HPDE6-E6E7 (cell line): Measurements from ENCODE around the gene PCGF1.

Experiments used
- DNase-seq: peaks from one replicate; pipeline ENCODE4 v3.0.0; 2011; ENCODE audit warnings: missing footprints; ENCODE audit errors: extremely low spot score

The PCGF1 gene

DNA sequence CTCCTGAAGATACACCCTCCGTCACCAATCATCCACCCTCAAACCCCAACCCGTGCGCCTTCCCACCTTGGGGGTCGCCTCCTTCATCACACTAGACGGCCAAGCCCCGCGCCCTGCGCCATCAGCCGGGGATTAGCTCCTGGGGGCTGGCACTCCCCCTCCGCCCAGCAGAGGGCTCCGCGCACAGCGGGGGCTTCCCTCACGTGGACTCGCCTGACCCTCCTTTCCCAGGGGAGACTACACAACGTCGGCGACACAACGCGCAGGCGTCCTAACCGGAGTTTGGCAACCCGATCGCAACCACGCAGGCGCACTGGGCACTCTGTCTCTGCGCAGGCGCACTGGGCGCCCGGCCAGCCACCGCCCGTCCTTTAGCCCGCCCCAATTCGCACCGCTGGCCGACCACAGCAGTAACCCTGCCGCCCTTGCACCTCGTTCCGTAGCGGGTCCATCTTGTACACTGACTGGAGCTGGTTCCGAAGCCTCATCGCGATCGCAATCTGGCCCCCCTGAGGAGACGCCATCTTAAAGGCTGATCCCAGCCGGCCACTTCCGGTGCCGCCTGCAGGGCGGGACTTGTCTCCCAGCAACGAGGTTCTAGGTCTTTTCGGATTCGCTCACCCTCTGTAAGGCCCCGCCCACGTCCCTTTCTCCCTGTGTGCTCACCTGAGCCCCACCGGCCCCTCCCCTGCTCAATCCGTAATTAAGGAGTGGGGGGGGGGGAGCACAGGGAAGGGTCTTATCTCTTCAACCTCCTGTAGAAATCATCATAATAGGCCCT, at the start of gene PCGF1:
TSS of gene PCGF1 (minus strand) at position 551 of the 781 bp plus-strand sequence. CDS start at position 524, 27 bp downstream.
- peak; percentile 93 for DNase-seq

DNA sequence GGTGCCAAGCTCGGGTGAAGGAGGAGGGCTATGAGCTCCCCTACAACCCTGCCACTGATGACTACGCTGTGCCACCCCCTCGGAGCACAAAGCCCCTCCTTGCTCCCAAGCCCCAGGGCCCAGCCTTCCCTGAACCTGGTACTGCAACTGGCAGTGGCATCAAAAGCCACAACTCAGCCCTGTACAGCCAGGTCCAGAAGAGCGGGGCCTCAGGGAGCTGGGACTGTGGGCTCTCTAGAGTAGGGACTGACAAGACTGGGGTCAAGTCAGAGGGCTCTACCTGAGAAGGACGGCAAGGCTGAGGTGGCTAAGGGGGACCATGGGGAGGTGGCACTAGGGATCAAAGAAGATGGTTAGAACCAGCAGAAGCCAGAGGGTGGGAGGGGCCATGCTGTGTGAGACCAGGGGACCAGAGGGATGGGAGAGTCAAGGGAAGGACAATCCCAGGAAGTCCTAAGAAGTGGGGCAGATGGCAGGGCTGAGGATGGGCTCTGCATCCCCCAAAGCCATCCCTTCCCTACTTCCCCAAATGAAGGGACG, 49.4 kb upstream of the PCGF1 start:
- DNase-seq = no peak

- no peak for DNase-seq
Measured at GRCh38 chr2:74556159-74556558, 48.7 kb upstream of the PCGF1 start.

DNA sequence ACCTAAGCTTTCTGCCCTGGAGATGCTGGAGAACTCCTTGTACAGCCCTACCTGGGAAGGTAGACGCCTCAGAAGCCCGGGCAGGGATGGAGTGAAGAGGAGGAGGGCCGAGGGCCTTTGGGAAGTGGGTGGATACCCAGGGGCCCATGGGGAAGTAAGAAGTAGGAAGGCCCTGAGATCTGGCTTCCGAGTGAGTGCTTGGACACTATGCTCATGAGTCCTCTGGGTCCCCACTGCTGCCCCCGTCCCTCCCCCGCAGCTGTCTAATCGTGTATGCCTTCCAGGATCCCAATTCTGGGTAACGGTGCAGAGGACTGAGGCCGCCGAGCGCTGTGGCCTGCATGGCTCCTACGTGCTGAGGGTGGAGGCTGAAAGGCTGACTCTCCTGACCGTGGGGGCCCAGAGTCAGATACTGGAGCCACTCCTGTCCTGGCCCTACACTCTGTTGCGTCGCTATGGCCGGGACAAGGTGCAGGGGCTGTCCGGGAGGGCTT, 48.2 kb upstream of the PCGF1 start:
- no peak for DNase-seq

DNA sequence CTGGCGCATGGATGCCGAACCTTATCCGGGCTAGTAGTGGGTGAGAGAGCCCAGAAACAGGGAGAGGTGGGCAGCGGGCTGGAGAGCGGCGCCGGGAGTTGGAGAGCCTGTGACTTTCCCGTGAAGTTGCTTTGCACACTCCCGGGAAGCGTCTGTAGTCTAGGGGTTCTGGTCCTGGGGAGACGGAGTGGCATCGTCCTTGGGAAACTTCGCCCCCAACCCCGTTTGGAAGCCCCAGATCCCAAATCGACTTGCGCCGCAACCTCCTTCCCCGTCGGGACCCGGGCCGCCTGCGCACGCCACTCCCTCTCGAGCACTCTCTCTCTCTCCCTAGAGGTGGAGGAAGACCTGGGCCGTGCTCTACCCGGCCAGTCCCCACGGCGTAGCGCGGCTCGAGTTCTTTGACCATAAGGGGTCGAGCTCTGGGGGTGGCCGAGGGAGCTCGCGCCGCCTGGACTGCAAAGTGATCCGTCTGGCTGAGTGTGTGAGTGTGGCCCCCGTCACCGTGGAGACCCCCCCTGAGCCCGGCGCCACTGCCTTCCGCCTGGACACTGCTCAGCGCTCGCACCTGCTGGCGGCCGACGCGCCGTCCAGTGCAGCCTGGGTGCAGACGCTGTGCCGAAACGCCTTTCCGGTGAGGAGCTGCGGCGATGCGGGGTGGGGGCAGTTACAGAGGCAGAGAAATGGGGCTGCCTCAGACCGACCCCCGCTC, 47.5 kb upstream of the PCGF1 start:
- no peak for DNase-seq

GRCh38 chr2:74553892-74554819, 46.7 kb upstream of the PCGF1 start, which contains the start of the genes DOK1 and LOXL3:
Gene DOK1, plus strand, starts transcription at chr2:74554720. Its CDS starts 35 bp downstream, at chr2:74554755.
Gene LOXL3, minus strand, starts transcription at chr2:74553942. Its CDS starts 1,308 bp downstream, at chr2:74552634.
- DNase-seq = no peak

- DNase-seq = no peak
Measured at GRCh38 chr2:74552914-74553811, 45.7 kb upstream of the PCGF1 start.

DNA sequence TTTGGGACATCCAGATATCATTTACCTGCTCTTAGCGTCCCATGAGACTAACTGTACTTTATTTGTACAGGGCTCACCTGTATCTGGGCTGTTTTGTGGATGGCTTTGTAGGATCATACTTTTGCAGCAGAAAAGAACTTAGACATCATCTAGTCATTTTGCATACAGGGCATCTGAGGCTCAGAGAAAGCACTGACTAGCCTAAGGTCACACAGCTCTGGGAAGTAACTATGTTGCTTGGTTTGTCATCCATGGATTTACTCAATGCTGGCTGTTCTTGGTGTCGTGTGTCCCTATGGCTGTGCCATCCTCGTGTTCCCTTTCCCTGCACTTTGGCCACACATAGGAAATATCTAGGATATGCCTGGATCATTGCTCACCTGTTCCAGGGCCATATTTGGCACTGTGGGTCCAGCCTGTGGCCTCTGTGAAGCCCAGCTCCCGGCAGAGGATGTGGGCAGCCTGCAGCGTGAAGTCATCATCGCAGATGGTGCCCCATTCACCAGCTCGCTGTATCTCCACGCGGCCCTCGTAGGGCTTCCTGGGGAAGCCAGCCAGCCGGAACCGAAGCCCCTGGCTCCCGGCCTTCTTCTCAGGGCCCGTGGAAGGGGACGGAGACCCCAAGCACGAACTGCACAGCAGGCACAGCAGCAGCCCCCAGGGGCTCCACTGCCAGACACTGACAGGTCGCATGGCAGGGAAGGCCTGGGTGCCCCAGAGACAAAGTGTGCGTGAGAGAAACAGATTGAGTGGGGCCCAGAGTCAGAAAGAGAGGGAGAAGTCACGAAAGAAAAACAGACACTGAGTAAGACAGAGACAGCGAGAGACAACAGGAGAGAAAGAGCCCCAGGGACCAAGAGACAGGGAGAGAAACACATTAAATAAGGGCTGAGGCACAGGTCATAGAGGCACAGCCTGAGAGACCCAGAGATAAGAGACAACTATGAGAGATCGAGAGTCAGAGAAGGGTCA, 44.7 kb upstream of the PCGF1 start:
- no peak for DNase-seq

DNA sequence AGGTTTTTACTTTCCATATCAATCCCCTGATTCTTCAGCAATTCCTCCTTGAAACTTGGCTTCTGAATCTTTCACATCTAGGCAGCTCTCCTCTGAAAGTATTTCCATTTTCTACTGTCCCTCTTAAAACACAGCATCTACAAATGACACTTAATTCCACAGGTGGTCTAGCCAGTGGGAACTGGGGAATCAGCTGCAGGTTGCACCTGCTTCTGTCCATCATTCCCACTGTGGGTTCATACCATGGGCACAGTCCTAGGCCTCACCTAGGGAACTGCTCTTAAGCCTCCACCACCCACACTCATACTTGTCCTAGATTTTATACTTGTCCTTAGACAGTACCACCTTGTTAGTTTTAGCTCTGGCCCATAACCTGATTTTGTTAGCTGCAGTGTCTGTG, 44.0 kb upstream of the PCGF1 start:
- DNase-seq = no peak

DNA sequence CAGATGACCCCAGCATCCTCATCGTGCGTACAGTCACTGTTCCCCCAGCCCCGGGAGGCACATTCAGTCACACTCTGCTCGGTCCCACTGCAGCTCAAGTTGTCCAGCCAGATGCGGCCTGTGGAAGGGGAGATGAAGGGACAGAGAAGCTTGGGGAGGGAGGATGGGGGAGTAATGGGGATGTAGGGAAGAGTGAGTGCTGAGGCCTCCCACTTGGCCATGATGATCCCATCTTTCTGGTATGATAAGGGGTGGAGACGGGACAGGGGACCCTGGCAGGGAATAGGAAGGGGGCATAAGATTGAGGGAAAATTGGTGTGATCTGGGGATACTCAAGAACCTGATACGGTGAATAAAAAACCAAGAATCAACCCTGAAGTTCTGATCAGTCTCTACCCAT, 42.7 kb upstream of the PCGF1 start:
- DNase-seq = no peak

GRCh38 chr2:74548900-74549826, 41.7 kb upstream of the PCGF1 start:
- DNase-seq = peak; percentile 55

DNA sequence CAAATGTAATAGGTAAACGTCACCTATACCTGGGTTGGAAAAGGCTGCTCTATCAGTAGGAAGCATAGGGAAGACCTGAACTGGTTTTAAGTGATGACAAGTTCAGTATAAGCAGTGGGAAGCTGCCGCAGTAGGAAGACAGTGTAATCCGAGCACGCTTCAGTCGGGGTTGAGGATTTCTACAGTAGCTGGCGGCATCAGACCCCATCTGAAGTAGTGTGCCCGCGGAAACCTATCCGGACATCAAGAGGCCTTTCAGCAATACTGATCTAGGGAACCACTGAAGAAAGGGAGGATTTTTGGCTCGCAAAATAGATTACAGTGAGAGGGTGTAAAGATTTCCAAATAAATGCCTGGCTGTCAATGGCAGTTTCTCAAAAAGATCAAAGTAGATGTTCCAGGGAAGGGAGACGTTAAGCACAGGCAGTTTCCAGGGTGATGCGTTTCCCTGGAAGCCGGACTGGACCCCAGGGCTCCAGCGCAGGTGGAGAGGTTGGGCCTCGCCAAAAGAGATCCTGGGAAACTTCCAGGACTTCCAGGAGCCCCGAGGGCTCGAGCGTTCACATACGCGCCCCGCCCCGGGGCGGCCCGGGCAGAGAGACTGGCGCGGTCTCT, 40.9 kb upstream of the PCGF1 start:
- DNase-seq = no peak

DNA sequence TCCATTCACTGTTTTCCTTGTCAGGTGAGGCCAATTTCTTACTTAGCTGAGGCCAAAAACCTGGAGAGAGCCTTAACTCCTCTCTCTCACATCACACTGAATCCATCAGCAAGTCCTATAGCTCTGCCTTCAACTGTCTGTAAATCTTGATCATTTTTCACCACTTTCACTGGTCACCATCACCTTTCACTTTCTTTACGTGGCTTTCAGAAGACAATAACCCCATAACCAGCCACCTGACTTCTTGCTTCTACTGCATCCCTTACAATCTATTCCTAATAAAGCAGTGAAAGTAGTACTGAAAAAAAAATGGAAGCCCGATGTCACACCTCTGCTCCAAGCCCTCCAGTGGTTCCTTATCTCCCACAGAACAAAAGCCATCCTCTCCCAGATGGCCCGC, 38.5 kb upstream of the PCGF1 start:
- DNase-seq = no peak

DNA sequence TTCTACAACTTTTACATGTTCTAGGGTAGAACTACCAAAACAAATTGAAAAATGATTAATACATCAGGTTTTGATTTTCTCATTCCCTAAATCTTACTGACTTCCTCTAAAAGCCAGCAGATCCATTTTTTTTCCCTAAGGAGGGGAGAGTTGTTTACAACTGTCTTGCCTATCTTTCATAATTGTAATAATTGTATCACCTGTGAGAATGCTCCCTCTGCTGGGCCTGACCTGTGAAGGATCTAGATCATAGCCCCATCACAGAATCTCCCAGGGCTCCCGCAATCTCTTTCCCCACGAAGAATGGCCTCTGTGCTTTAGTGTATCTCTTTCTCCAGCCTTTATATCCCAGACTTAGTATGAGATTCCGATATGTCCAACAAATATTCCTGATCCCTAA, 37.1 kb upstream of the PCGF1 start:
- DNase-seq = no peak

DNA sequence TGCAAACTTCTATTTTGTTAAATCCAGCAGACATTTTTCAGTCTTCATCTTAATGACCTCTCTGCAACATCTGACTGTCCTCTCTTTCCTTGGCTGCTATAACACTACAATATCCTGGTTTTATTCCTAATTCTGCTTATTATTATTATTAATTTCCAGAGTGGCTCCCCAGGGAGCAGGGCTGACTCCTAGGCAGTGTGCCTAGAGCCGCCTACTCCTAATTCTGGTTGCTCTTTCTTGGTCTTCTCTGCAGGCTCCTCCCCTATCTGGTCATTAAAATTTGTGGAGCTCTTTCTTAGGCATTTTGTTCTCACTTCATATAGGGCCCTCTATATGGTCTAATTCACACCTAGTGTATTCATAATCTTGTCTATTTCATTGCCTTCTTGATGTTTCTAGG, 35.5 kb upstream of the PCGF1 start:
- DNase-seq = no peak

DNA sequence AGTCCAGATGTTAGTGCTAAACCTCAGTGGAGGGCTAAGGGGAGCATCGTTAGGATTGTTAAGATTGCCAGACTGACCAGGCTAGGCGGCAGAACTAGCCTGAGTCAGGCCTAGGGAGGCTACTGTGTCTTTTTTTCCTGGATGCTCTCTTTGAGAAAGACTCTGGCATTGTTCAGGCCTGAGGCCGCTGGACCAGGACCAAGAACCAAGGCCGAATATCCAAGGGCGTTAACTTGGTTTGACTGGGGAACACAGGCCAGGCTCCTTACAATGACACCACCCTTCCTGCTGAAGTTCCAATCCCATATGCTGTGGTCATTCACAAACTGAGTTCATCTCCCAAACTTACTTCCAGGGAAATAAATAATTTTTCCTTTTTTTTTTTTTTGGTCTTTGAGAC, 32.8 kb upstream of the PCGF1 start:
- no peak for DNase-seq

- no peak for DNase-seq
Measured at GRCh38 chr2:74538881-74539339, 31.4 kb upstream of the PCGF1 start.

- DNase-seq = no peak
Measured at GRCh38 chr2:74537140-74537539, 29.6 kb upstream of the PCGF1 start.
